Suprapubic skin (tissue), 4 donors: ENCODE measurements around the gene OLA1. TPM values are rescaled to one million over a fixed set of nuclear protein-coding genes. Genes with fewer than 3 reads are reported as not detected.

ENCODE experiments used
- DNase-seq, 2 donors: peaks; one replicate each; pipeline ENCODE4 v3.0.0-alpha.2; 2019; ENCODE audit warnings: low spot score in 2 of 2
- H3K27ac ChIP-seq: fragments of 200-600 bp; sonication (generic); one replicate; pipeline ENCODE4 v1.5.1; 2019
- H3K27me3 ChIP-seq: fragments of 200-600 bp; sonication (generic); one replicate; pipeline ENCODE4 v1.5.1; 2019
- H3K36me3 ChIP-seq: fragments of 200-600 bp; sonication (generic); one replicate; pipeline ENCODE4 v1.5.1; 2019
- H3K4me1 ChIP-seq: fragments of 200-600 bp; sonication (generic); one replicate; pipeline ENCODE4 v1.5.1; 2019
- H3K4me3 ChIP-seq: fragments of 200-600 bp; sonication (generic); one replicate; pipeline ENCODE4 v1.5.1; 2019; ENCODE audit warnings: mild to moderate bottlenecking
- H3K9me3 ChIP-seq: fragments of 200-600 bp; sonication (generic); one replicate; pipeline ENCODE4 v1.5.1; 2019
- EP300 ChIP-seq: sonication (generic); formaldehyde crosslinking; IDR thresholded peaks from one replicate; pipeline ENCODE4 v1.6.1; 2017; ENCODE audit warnings: antibody characterized with exemption
- POLR2A ChIP-seq, 2 donors: fragments of 450-650 bp; IDR thresholded peaks; one replicate each; pipeline ENCODE4 v1.6.1; 2017; ENCODE audit warnings: antibody characterized with exemption in 2 of 2, mild to moderate bottlenecking in 2 of 2, moderate library complexity in 2 of 2
- POLR2AphosphoS5 ChIP-seq, 3 donors: sonication (generic); formaldehyde crosslinking; IDR thresholded peaks; one replicate each; pipeline ENCODE4 v1.6.1; 2017; ENCODE audit warnings: antibody characterized with exemption in 3 of 3
- WGBS: methylation state at CpG from one replicate; pipeline ENCODE4 v1.1.5; 2018; 5-methylcytosine and 5-hydroxymethylcytosine counted together
- total RNA-seq, 4 donors: library from RNA; depleted of rRNA; stranded (reverse); fragments of >200 nt; gene quantifications; one replicate each; pipeline ENCODE4 v1.1.0, GENCODE V29; 2016
- TF ChIP-seq, protein P1 (sequence below), 2 donors: fragments of 200-600 bp in 1 of 2; fragments of 450-650 bp in 1 of 2; sonication (generic) in 1 of 2; IDR thresholded peaks; one replicate each; pipeline ENCODE4 v1.5.1; 2016 to 2019; ENCODE audit warnings: antibody characterized with exemption in 2 of 2, mild to moderate bottlenecking in 1 of 2, moderate library complexity in 1 of 2

OLA1 gene
- total RNA-seq, 4 donors from 2014 or later: 59.2 to 83.6 (median 75.9) TPM

DNA sequence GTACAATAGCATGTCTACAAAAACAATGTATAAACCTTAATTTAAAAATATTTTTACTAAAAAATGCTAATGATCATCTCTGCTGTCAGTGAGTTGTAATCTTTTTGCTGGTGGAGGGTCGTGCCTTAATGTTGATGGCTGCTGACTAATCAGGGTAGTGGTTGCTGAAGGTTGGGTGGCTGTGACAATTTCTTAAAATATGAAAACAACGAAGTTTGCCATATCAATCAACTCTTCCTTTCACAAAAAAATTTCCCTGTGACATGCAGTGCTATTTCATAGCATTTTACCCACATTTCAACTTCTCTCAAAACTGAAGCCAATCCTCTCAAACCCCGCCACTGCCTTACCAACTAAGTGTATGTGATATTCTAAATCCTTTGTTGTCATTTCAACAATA is 112.4 kb downstream of the OLA1 start:
- no peak for DNase-seq
- TF ChIP-seq, protein P1, sequence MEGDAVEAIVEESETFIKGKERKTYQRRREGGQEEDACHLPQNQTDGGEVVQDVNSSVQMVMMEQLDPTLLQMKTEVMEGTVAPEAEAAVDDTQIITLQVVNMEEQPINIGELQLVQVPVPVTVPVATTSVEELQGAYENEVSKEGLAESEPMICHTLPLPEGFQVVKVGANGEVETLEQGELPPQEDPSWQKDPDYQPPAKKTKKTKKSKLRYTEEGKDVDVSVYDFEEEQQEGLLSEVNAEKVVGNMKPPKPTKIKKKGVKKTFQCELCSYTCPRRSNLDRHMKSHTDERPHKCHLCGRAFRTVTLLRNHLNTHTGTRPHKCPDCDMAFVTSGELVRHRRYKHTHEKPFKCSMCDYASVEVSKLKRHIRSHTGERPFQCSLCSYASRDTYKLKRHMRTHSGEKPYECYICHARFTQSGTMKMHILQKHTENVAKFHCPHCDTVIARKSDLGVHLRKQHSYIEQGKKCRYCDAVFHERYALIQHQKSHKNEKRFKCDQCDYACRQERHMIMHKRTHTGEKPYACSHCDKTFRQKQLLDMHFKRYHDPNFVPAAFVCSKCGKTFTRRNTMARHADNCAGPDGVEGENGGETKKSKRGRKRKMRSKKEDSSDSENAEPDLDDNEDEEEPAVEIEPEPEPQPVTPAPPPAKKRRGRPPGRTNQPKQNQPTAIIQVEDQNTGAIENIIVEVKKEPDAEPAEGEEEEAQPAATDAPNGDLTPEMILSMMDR (IDR thresholded peaks at IDR 0.05): no peak
- no peak for TF ChIP-seq POLR2AphosphoS5 (IDR thresholded peaks at IDR 0.05)
- TF ChIP-seq EP300: no peak
- no peak for TF ChIP-seq POLR2A (IDR thresholded peaks at IDR 0.05)
- H3K9me3 ChIP-seq: no peaks in the 10 kb centered on the region
- no peaks in the 10 kb centered on the region for H3K4me1 ChIP-seq
- no peaks in the 10 kb centered on the region for H3K27me3 ChIP-seq
- no peak overlapping the region for H3K4me3 ChIP-seq
- H3K36me3 ChIP-seq: no peaks in the 10 kb centered on the region
- 82% methylated on average over 3 of the region's 3 CpGs for WGBS
- H3K27ac ChIP-seq: no peak overlapping the region

- TF ChIP-seq EP300 (no peak), POLR2AphosphoS5 (IDR thresholded peaks at IDR 0.05) (no peak), POLR2A (IDR thresholded peaks at IDR 0.05) (no peak)
- TF ChIP-seq, protein P1 (IDR thresholded peaks at IDR 0.05): no peak
- no peak overlapping the region for H3K4me3 ChIP-seq
- WGBS: 96% methylated on average over 4 of the region's 4 CpGs
These were observed 123.2 kb downstream of the OLA1 start for GRCh38 chr2:174125090-174125489.

DNA sequence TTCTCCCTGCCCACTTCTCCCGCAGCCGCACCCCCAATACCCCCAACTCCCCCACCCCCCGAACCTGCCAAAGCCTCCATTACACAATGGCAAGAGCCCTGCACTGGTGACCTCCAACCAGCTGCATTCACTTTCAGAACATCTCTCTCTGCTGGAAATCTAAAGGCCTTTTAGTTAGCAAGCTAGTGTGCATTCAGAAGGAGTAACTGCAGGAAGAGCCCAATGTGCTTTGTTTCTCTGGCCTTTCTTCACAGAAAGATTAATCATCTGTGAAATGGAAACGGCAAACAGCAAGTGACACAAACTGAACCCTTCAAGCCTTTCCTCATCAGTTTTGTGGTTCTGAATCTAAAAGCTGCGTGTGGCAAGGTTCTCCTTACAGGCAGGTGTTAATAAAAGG is 124.2 kb downstream of the OLA1 start:
- TF ChIP-seq EP300 (no peak), POLR2A (IDR thresholded peaks at IDR 0.05) (no peak), POLR2AphosphoS5 (IDR thresholded peaks at IDR 0.05) (no peak)
- TF ChIP-seq, protein P1 (IDR thresholded peaks at IDR 0.05): no peak
- no peaks in the 10 kb centered on the region for H3K9me3 ChIP-seq
- WGBS: 83% methylated on average over 5 of the region's 5 CpGs

More at GRCh38 chr2:174125090-174125489, 123.2 kb downstream of the OLA1 start:
- Histone ChIP-seq H3K27ac (no peak overlapping the region), H3K9me3 (no peaks in the 10 kb centered on the region), H3K36me3 (no peaks in the 10 kb centered on the region), H3K27me3 (no peaks in the 10 kb centered on the region), H3K4me1 (no peaks in the 10 kb centered on the region)
- DNase-seq: no peak

DNA sequence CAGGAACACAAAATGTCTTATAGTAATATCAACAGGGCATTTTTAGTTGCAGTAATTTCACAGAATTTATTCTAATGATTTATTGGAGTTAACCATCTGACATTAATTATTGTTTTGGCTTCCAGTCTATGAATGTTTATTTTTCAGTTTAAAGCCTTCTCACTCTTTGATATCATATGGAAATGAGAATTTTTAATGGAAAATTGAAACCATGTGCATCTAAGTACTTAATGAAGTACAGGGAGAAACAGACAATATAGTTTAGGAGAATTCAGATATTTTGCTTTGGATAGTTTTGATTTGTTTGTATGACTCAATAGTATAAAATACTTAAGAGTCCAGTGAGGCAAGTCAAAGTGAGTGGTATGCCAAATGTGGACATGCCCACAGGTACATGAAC is 126.1 kb downstream of the OLA1 start:
- no peak for DNase-seq
- no peak overlapping the region for H3K4me3 ChIP-seq
- no peak overlapping the region for H3K27ac ChIP-seq
- H3K4me1 ChIP-seq: no peaks in the 10 kb centered on the region
- H3K9me3 ChIP-seq: no peaks in the 10 kb centered on the region
- H3K27me3 ChIP-seq: no peaks in the 10 kb centered on the region
- TF ChIP-seq POLR2AphosphoS5 (IDR thresholded peaks at IDR 0.05): no peak
- TF ChIP-seq, protein P1 (IDR thresholded peaks at IDR 0.05): no peak
- TF ChIP-seq POLR2A (IDR thresholded peaks at IDR 0.05): no peak
- no peak for TF ChIP-seq EP300
- no peaks in the 10 kb centered on the region for H3K36me3 ChIP-seq

More for the DNA sequence above, 124.2 kb downstream of the OLA1 start:
- H3K36me3 ChIP-seq: no peaks in the 10 kb centered on the region
- no peak overlapping the region for H3K4me3 ChIP-seq
- no peaks in the 10 kb centered on the region for H3K4me1 ChIP-seq
- DNase-seq: no peak
- H3K27ac ChIP-seq: no peak overlapping the region
- H3K27me3 ChIP-seq: no peaks in the 10 kb centered on the region

- Histone ChIP-seq H3K36me3 (no peaks in the 10 kb centered on the region), H3K4me3 (no peak overlapping the region), H3K9me3 (no peaks in the 10 kb centered on the region), H3K4me1 (no peaks in the 10 kb centered on the region), H3K27ac (no peak overlapping the region), H3K27me3 (no peaks in the 10 kb centered on the region)
- no peak for TF ChIP-seq POLR2AphosphoS5 (IDR thresholded peaks at IDR 0.05)
- TF ChIP-seq, protein P1 (IDR thresholded peaks at IDR 0.05): no peak
- no peak for TF ChIP-seq EP300
- no peak for TF ChIP-seq POLR2A (IDR thresholded peaks at IDR 0.05)
- no peak for DNase-seq
- 97% methylated on average over 2 of the region's 2 CpGs for WGBS
These were observed 126.7 kb downstream of the OLA1 start for GRCh38 chr2:174121612-174122011.
